Stimulated activated CD8-positive, alpha-beta memory T cell treated with anti-CD3 and anti-CD28 coated beads, Interleukin-4, amount 100 ng/mL, for 1 hour (primary cell): ENCODE results near the gene WDR83.
"Not testable (repeated sequence)": the region's sequence is repeated elsewhere in the genome, so short reads cannot be mapped to it uniquely, and the experiment has no call there.

Experiments
- DNase-seq, 2 donors: peaks; one replicate each; pipeline ENCODE4 v3.0.0-alpha.2; 2020; ENCODE audit warnings: low read depth in 2 of 2, low spot score in 1 of 2

Gene WDR83

DNA sequence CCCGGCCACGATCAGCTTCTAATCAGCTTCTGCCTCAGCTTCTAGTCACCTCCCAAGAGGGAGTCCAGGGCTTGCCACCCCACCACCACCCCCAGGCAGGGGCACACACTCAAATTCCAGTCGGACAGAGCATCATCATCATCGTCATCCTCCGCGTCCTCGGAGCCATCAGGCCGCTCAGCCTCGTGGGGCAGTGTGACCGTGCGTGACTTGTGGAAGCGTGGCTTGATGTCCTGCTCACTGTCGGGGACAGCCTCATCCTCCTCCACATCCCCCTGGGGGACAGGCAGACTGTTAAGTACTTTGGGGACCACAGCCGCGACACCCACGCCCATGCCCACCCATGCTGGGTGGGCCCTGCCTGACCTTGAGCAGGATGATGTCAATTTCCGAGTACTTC is 44.6 kb downstream of the WDR83 start:
- DNase-seq, result no peak

DNA sequence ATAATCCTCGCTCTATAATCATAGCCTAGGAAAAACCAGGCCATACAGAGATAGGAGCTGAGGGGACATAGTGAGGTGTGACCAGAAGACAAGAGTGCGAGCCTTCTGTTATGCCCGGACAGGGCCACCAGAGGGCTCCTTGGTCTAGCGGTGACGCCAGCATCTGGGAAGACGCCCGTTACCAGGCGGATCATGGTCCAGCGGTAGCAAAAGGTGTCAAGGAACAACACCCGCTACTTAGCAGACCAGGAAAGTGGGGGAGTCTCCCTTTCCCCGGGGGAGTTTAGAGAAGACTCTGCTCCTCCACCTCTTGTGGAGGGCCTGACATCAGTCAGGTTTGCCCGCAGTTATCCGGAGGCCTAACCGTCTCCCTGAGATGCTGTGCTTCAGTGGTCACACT is 45.5 kb downstream of the WDR83 start:
- not testable (repeated sequence) for DNase-seq

DNA sequence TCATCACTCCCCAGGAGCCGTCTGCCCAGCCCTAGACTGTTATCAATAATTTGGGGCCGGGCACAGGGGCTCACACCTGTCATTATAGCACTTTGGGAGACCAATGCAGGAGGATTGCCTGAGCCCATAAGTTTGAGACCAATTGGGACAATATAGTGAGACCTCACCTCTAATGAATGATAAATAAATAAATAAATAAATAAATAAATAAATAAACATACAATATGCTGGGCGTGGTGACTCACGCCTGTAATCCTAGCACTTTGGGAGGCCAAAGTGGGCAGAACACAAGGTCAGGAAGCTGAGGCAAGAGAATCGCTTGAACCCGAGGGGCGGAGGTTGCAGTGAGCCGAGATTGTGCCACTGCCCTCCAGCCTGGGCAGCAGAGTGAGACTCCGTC is 46.7 kb downstream of the WDR83 start:
- DNase-seq, result not testable (repeated sequence)

DNA sequence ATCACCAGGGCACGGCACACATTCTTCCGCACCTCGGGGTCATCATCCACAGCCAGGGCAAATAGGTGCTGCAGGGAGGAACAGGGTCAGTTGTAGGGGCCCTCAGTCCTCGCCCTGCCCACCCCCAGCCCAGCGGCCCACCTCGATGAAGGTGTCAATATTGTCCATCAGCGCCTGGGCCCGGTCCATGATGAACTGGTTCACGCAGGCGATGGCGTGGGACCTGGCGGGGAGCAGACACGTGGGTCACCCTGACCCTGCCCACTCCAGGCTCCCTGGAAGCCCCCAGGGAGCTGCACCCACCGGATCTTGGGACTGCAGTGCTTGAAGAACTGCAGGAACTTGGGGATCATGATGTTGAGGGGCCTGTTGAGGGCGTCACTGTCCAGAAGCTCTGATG is 48.5 kb downstream of the WDR83 start:
- no peak for DNase-seq

DNA sequence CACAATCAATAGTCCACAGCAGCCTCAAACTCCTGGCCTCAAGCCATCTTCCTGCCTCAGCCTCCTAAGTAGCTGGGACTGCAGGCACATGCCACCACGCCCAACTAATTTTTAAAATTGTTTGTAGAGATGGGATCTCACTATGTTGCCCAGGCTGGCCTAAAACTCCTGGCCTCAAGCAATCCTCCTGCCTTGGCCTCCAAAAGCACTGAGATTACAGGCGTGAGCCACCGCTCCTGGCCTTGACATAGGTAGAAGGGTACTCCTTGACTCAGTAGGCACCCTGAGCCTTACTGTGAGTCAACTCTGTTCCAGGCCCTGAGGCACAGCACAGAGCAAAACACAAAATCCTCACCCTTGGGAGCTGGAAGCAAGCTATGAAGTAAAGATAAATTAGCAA is 49.3 kb downstream of the WDR83 start:
- no peak for DNase-seq

DNA sequence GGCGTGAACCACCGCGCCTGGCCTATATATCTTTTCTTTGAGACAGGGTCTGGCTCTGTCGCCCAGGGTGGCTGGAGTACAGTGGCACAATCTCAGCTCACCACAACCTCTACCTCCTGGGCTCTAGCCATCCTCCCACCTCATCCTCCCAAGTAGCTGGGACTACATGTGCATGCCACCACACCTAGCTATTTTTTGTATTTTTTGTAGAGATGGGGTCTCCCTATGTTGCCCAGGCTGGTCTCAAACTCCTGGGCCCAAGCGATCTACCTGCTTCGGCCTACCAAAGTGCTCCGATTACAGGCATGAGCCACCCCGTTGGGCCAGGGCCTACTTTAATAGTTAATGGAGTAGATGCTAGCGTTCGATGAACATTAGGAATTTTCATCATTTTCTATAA is 53.7 kb downstream of the WDR83 start:
- no peak for DNase-seq

DNA sequence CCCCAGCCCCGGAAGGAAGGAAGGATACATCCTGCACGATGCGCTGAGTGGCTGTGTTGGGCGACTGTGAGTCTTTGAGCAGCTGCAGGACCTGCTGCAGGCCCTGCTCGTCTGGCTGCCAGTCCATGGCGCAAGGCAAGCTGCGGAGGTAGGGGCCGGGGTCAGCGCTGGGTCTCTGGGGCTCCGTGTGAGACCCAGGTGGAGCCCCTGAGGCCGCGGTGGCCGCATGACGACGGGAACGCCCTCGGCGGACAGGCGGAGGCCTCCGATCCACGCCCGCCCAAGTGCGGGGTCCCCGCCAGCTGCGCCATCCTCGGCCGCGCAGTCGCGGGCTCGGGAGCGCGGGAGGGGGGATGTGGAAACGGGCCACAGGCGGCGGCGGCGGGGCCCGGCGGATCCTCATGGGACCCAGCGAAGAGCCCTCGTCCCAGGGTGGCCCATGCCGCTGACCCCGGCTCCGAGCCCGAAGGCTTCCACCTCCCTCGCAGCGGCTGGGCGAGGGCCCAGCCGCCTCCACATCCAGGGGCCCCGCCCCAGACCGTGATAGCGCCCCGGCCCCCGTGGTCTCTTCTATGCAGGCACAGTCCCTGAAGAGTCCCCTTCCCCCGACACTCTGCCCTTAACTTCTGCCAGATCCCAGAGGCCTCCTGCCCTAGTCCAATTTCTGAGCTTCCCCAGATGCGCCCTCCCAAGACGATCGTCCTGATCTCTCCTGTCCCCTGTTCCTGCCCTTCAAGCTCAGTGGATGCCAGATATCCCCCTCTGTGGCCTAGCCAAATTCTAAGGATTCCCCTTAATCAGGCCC is 54.4 kb downstream of the WDR83 start:
- DNase-seq, result no peak

DNA sequence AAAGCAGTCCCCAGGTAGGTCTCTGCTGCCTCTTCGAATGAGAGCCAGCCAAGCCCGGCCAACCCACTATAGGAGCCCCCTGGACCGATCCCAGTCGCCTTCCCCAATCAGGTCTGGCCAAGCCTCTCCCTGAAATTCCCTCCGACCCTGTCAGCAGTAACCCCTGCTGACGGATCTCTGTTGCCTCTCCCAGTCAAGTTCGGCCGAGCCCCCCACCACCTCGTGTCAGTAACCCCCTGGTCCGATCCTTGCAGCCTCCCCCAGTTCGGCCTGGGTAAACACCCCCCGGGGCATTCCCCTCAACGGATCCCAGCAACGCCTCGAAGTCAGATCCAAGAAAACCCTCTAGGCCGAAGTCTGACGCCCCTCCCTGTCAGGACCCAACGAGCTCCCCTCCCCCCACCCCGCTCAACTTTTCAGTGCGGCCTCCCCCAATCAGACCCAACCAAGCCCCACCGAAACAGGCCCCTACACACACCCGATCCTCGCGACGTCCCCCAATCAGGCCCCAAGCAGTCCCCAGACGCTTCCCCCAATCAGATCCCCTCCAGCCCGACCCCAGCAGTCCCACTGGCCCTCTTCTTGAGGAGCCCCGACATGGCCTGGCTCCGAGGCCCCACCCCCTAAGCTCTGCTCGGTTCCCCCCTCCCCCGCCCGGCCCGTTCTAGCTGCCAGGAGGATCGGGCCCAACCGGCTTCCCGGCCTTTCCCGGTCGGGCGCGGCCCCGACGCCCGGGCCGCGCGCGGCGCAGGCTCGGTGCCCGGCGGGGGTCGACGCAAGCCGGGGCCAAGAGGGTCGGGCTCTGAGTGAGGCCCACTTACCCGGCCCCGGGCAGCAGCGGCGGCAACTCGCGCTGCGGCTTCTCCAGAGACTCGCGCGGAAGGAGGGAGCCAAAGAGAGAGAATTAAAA is 55.3 kb downstream of the WDR83 start:
- no peak for DNase-seq

DNA sequence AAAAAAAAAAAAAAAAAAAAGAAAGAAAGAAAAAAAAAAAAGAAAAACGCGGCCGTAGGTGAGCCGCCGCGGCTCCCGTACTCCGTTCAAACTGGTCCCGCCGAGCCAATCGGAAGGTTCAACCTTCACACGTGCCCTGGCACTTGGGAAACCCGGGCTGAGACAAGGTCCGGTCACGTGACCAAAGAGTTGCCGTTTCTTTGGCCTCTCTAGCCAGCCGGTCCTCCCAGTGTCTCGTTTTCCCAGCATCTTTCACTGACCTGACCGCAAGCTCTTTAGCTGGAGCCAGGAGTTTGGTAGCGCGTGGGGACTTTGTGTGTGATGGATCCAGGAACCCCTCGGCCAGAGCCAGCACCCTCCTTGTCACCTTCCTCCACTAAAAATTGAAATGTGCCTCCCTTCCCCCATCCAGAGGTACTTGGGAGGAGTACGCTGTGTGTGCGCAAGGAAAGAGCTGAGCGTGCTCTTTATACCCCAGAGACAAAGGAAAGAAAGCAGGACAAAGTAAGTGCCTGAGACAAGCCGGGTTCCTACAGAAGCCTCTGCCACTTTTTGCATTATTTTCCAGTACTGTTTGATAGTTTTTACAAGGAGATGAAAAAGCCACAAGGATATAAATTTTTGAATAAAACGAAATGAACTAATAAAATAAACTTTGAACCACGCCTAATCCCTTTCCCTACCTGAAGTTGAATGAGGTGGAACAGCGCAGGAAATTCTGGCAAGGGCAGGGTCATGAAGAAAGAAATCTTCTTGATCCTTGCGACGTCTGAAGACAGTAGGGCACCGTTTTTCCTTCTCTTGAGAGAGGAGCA is 56.2 kb downstream of the WDR83 start:
- peak; percentile 76 to 88 for DNase-seq

DNA sequence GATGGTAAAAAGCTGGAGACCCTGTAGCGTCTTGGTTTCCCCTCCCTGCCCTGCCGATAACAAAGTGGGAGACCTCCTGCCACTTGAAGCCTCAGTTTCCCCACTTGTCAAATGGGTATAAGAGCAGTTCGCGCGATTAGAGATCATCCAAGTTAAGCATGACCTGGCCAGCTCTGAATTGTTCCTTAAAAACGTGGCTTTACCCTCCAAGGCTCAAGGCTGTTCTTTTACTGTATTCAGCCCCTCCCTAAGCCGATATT is 56.7 kb downstream of the WDR83 start:
- DNase-seq, result no peak

DNA sequence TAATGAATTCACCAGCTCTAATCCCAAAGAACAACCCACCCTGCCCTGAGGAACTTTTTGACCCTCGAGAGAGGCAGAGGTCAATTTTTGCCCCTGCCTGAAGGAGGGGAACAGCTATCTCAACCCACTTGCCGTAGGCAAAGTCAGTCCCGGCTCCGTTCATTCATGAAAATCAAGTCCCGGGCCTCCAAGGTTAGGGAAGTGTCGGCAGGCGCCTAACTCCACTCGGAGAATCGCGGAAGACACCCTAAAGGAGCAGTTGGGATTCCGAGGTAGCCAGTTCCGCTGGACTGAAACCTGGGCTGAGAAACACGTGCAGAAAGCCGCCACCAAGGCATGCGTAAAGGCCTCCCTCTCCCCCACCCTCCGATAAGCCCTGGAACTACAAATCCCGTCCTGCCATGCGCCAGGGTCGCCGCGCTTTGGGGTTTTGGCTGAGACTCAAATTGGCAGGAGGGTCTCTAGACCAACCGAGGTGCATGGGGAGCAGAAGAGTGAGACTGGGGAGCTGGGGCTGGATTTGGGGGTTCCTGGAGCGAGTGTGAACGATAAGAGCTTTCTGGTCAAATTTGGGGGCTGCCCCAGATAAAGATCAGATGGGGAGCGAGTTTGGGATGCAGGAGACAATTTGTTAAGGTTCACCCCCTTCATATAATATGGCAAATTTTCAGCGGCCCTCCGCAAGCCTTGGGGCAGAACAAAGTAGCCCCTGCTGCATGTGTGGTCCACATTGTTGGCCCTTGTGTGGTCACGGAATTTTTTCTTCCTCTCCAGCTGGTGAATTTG is 57.2 kb downstream of the WDR83 start, which contains the start of gene TNPO2:
TSS of gene TNPO2 (minus strand) at position 292 of the 786 bp plus-strand sequence. CDS start 2,955 bp downstream, outside the sequence.
- DNase-seq, result no peak
